SJCRH30 (cell line): ENCODE measurements around the gene INKA1. TPM values are rescaled to one million over a fixed set of nuclear protein-coding genes. Genes with fewer than 3 reads are reported as not detected.

ENCODE experiments used
- total RNA-seq: library from RNA; depleted of rRNA; stranded (reverse); fragments of >200 nt; shearing (Covaris generic); gene quantifications from 2 replicates; pipeline ENCODE4 v1.2.3, GENCODE V29; 2014; rRNA removed

The INKA1 gene
- total RNA-seq, 1 experiment from 2014 or later: 0.61 TPM

Other genes with a start within 250 kb of the INKA1 start
- gene BSN, start 248.8 kb upstream of the INKA1 start, total RNA-seq: 0.08 and 0.14 TPM in 2 replicates
- gene APEH, start 128.9 kb upstream of the INKA1 start, total RNA-seq: 61.8 and 63.0 TPM in 2 replicates
- 0.84 and 3.3 TPM in 2 replicates for gene MST1, start 113.8 kb upstream of the INKA1 start, total RNA-seq
- 12.0 and 12.3 TPM in 2 replicates for gene RNF123, start 113.7 kb upstream of the INKA1 start, total RNA-seq
- 3.9 and 4.2 TPM in 2 replicates for gene AMIGO3, start 83.6 kb upstream of the INKA1 start, total RNA-seq
- gene GMPPB, start 79.3 kb upstream of the INKA1 start, total RNA-seq: 12.9 and 14.6 TPM in 2 replicates
- 28.7 and 30.3 TPM in 2 replicates for gene IP6K1, start 16.7 kb upstream of the INKA1 start, total RNA-seq
- gene CDHR4, start 3.4 kb upstream of the INKA1 start, total RNA-seq: not detected in 2 replicates
- gene UBA7, start 10.7 kb downstream of the INKA1 start, total RNA-seq: 0.85 and 0.99 TPM in 2 replicates
- gene TRAIP, start 53.3 kb downstream of the INKA1 start, total RNA-seq: 14.5 and 15.6 TPM in 2 replicates
- not detected in 2 replicates for gene CAMKV, start 66.6 kb downstream of the INKA1 start, total RNA-seq
- not detected in 2 replicates for gene MST1R, start 100.6 kb downstream of the INKA1 start, total RNA-seq
- gene MON1A, start 126.5 kb downstream of the INKA1 start, total RNA-seq: 5.4 and 6.1 TPM in 2 replicates
- gene RBM6, start 136.9 kb downstream of the INKA1 start, total RNA-seq: 51.0 and 58.1 TPM in 2 replicates